Measurements from ENCODE around the gene SLC38A11.

The SLC38A11 gene

DNA sequence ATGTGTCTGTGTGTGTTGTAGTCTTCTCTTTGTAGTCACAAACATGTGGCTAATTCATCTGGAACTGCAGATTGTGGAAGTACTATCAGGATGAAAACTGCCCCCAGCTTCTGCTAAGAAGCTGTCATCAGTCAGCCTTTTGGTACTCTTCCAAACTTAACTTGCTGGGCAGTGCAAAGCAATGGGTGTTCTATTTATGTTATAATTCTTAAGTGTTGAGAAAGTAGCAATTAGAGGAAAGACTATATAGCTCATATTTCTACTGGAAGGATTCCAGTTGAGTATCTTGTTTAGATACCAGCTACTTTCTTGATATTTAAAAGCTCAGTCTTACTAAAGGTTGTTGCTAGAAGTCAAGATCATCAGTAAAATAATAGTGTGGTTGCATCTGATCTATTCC, 52.1 kb downstream of the SLC38A11 start:
- TF ChIP-seq, protein P1, sequence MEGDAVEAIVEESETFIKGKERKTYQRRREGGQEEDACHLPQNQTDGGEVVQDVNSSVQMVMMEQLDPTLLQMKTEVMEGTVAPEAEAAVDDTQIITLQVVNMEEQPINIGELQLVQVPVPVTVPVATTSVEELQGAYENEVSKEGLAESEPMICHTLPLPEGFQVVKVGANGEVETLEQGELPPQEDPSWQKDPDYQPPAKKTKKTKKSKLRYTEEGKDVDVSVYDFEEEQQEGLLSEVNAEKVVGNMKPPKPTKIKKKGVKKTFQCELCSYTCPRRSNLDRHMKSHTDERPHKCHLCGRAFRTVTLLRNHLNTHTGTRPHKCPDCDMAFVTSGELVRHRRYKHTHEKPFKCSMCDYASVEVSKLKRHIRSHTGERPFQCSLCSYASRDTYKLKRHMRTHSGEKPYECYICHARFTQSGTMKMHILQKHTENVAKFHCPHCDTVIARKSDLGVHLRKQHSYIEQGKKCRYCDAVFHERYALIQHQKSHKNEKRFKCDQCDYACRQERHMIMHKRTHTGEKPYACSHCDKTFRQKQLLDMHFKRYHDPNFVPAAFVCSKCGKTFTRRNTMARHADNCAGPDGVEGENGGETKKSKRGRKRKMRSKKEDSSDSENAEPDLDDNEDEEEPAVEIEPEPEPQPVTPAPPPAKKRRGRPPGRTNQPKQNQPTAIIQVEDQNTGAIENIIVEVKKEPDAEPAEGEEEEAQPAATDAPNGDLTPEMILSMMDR (IDR thresholded peaks at IDR 0.05; ENCODE audit: extremely low read depth, insufficient read depth, missing control alignments) = no peak
- DNase-seq (ENCODE audit: low spot score) = no peak
- in situ Hi-C loops (cut with MboI; ENCODE audit: low pct_unique_long_range_greater_than_20kb, low sequenced_read_pairs, unreplicated experiment) = loop anchor here (25.0 kb wide), 1 partner anchor 166 kb away; no protein-coding TSS in a partner anchor

DNA sequence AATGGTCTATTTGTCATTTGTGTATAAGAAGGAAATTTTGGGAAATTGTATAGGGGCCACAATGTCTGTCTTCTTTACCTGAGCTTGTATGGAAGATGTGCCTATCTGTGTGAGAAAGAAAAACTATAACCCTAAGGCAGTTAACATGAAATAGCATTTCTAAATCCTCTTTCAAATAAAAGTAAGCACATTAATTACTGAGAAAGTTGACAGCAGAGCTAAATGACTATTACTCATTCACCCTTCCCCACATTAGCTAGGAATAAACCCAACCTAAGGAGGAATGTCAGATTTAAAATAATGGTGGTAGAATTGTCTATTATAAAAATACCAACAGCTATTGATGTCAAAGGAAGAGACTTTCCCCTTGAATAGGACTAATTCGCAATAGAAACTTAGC, 56.2 kb downstream of the SLC38A11 start:
- TF ChIP-seq, protein P1 (IDR thresholded peaks at IDR 0.05; ENCODE audit: extremely low read depth, insufficient read depth, missing control alignments) = no peak
- in situ Hi-C loops (cut with MboI; ENCODE audit: low pct_unique_long_range_greater_than_20kb, low sequenced_read_pairs, unreplicated experiment) = no loop called here
- DNase-seq (ENCODE audit: low spot score) = no peak

GRCh38 chr2:164898475-164898874, 56.9 kb downstream of the SLC38A11 start:
- TF ChIP-seq, protein P1 (IDR thresholded peaks at IDR 0.05; ENCODE audit: extremely low read depth, insufficient read depth, missing control alignments) = no peak
- in situ Hi-C loops (cut with MboI; ENCODE audit: low pct_unique_long_range_greater_than_20kb, low sequenced_read_pairs, unreplicated experiment) = no loop called here
- DNase-seq (ENCODE audit: low spot score) = no peak

GRCh38 chr2:164897469-164898260, 57.7 kb downstream of the SLC38A11 start:
- no peak for DNase-seq (ENCODE audit: low spot score)
- in situ Hi-C loops (cut with MboI; ENCODE audit: low pct_unique_long_range_greater_than_20kb, low sequenced_read_pairs, unreplicated experiment) = no loop called here
- TF ChIP-seq, protein P1 (IDR thresholded peaks at IDR 0.05; ENCODE audit: extremely low read depth, insufficient read depth, missing control alignments) = no peak

GRCh38 chr2:164896634-164897355, 58.5 kb downstream of the SLC38A11 start:
- in situ Hi-C loops (cut with MboI; ENCODE audit: low pct_unique_long_range_greater_than_20kb, low sequenced_read_pairs, unreplicated experiment) = no loop called here
- DNase-seq (ENCODE audit: low spot score) = peak; percentile 6
- TF ChIP-seq, protein P1 (IDR thresholded peaks at IDR 0.05; ENCODE audit: extremely low read depth, insufficient read depth, missing control alignments) = no peak

DNA sequence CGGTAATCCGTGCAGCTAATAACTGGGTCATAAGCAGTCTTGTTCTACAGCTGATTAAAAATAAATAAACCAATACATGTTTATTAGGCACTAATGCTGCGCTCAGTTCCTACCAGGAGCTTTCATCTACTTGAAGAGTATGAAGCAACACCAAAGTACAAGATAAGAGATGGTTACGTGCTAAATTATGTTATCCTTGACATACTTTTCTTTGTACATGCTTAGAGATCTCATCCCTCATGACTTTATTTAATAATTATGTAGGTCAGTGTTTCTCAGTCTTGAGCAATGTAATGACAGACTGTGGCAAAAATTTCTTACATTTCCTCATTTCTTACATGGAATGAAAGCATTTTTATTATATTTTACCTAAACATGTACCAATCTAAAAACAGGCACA, 59.1 kb downstream of the SLC38A11 start:
- in situ Hi-C loops (cut with MboI; ENCODE audit: low pct_unique_long_range_greater_than_20kb, low sequenced_read_pairs, unreplicated experiment) = no loop called here
- TF ChIP-seq, protein P1 (IDR thresholded peaks at IDR 0.05; ENCODE audit: extremely low read depth, insufficient read depth, missing control alignments) = no peak
- no peak for DNase-seq (ENCODE audit: low spot score)
